Measurements from ENCODE around the gene APLP2. TPM values are rescaled to one million over a fixed set of nuclear protein-coding genes. Genes with fewer than 3 reads are reported as not detected.

APLP2 gene
- total RNA-seq, 4 donors from 2014 or later = 125 to 226 (median 158) TPM

DNA sequence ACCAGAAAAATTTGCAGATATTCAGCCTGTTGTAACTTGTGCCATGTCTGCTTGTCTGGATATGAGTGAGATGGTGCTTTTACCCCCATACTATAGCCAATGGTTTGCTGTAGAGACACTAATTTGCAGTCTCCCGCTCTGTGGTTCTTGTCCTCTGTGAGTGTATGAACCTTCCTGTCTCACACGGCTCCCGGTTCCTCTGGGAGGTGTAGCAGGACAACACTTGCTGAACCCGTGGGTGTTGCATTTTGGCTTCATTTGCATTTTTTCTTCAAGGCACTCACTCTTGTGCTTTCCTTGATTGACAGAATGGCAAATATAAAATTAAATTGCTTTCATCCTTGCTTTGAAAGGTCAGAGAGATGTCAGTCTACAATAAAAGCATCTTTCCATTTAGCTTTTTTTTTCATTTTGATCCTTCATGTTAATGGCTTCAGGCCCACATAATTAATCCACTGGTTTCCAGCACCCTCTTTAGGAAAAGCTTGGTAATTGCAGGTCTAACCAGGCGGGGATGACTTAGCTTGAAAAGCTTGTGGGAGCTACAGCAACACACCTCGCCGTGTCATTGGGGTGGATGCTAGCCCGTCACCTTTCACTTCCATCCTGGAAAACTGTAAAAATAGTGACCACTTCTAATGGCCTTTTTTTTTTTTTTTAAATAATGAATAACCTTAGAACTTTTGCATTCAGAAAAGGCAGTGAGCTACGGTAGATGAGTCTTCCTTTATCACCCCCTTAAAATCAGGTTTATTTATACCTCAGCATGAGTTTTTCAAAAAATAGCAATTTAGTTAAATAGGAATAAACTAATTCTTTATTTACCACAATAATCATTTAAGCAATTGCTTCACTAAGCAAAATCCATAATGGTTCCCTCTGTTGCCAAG lies 62.5 kb downstream of the APLP2 start:
- TF ChIP-seq, protein P1, sequence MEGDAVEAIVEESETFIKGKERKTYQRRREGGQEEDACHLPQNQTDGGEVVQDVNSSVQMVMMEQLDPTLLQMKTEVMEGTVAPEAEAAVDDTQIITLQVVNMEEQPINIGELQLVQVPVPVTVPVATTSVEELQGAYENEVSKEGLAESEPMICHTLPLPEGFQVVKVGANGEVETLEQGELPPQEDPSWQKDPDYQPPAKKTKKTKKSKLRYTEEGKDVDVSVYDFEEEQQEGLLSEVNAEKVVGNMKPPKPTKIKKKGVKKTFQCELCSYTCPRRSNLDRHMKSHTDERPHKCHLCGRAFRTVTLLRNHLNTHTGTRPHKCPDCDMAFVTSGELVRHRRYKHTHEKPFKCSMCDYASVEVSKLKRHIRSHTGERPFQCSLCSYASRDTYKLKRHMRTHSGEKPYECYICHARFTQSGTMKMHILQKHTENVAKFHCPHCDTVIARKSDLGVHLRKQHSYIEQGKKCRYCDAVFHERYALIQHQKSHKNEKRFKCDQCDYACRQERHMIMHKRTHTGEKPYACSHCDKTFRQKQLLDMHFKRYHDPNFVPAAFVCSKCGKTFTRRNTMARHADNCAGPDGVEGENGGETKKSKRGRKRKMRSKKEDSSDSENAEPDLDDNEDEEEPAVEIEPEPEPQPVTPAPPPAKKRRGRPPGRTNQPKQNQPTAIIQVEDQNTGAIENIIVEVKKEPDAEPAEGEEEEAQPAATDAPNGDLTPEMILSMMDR (IDR thresholded peaks at IDR 0.05) = peak in 1 of 3 donors; percentile 89
- no peak for TF ChIP-seq POLR2A (IDR thresholded peaks at IDR 0.05)
- intact Hi-C loops (cut with DNase I; ENCODE audit: low total_unique reads) = no loop called here
- no peak for DNase-seq (ENCODE audit: low spot score in 2 of 2)
- no peak overlapping the region for H3K4me3 ChIP-seq (ENCODE audit: low read depth, poor library complexity, severe bottlenecking)
- 50 to 53% methylated on average over 9 of the region's 9 CpGs for WGBS, 2 donors

DNA sequence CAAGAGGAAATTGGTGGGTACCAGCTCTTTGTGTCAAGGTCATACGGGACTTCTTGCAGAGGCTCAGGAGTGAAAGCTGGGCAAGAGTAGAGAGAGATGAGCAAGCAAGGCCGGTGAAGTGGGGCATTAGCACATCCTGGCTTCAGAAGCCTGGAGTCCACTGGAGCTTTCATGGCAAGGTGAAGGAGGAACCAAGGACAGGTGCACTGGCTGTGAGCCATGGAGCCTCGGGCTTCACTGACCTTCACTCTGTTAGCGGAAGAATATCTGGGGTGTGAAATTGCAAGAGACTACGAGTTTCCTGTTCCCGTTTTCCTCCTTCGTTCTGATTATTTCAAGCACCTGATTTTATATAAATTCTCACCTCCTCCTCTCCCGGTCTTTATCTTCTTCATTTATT lies 64.0 kb downstream of the APLP2 start:
- DNase-seq (ENCODE audit: low spot score in 2 of 2) = no peak
- no peak overlapping the region for H3K4me3 ChIP-seq (ENCODE audit: low read depth, poor library complexity, severe bottlenecking)
- TF ChIP-seq POLR2A (IDR thresholded peaks at IDR 0.05) = no peak
- TF ChIP-seq, protein P1 (IDR thresholded peaks at IDR 0.05) = no peak
- intact Hi-C loops (cut with DNase I; ENCODE audit: low total_unique reads) = no loop called here
- WGBS, 2 donors = 86 to 90% methylated on average over 8 of the region's 8 CpGs

DNA sequence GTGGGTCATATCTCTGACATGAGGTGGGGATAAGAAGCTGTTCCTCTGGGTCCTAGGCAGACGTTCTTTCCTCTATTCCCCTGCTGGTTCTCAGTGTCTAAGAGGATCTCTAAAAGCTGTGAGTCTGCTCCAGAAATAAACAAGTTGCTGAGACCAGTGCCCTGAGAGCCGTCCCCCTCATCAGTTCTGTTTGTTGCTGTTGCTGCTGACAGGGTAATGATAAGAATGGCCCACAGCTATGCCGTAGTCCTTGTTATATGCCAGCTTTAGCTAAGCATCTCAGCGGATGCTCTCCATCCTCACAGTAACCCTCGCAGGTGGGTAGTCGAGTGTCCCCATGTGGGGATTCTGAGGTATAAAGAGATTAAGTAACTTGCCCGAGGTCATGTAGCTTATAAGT lies 66.4 kb downstream of the APLP2 start:
- WGBS, 2 donors = 91 to 92% methylated on average over 7 of the region's 7 CpGs
- TF ChIP-seq POLR2A (IDR thresholded peaks at IDR 0.05) = no peak
- TF ChIP-seq, protein P1 (IDR thresholded peaks at IDR 0.05) = no peak
- DNase-seq (ENCODE audit: low spot score in 2 of 2) = no peak
- H3K4me3 ChIP-seq (ENCODE audit: low read depth, poor library complexity, severe bottlenecking) = no peak overlapping the region
- intact Hi-C loops (cut with DNase I; ENCODE audit: low total_unique reads) = no loop called here

- no peak for DNase-seq (ENCODE audit: low spot score in 2 of 2)
- WGBS, 2 donors = 93 to 94% methylated on average over 9 of the region's 9 CpGs
- intact Hi-C loops (cut with DNase I; ENCODE audit: low total_unique reads) = no loop called here
- no peak overlapping the region for H3K4me3 ChIP-seq (ENCODE audit: low read depth, poor library complexity, severe bottlenecking)
- no peak for TF ChIP-seq POLR2A (IDR thresholded peaks at IDR 0.05)
- TF ChIP-seq, protein P1 (IDR thresholded peaks at IDR 0.05) = no peak
Observed at GRCh38 chr11:130137999-130138398, 68.3 kb downstream of the APLP2 start.

DNA sequence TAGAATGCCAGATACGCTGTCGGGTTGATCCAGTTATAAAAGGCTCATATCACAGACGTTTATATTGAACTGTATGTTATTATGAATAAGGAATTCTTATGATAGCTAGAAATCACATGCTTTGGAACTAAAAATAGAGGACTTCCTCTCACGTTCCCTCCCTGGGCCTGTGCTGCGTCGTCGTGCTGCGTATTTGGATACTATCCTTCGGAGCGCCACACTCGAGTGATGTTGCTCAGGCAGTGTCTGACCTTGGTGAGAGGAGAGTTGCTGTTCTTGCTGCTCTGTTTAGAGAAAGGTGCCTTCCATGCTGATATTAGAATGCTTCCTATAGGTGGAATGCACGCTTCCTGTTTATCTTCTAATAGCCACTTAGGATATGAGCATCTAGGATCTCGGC lies 69.7 kb downstream of the APLP2 start:
- WGBS, 2 donors = 88 to 93% methylated on average over 13 of the region's 13 CpGs
- H3K4me3 ChIP-seq (ENCODE audit: low read depth, poor library complexity, severe bottlenecking) = no peak overlapping the region
- no peak for TF ChIP-seq POLR2A (IDR thresholded peaks at IDR 0.05)
- TF ChIP-seq, protein P1 (IDR thresholded peaks at IDR 0.05) = no peak
- intact Hi-C loops (cut with DNase I; ENCODE audit: low total_unique reads) = no loop called here
- DNase-seq (ENCODE audit: low spot score in 2 of 2) = no peak
